Activated CD8-positive, alpha-beta T cell treated with anti-CD3 and anti-CD28 coated beads for 36 hours (primary cell): ENCODE data around the gene DOCK4. TPM values are rescaled to one million over a fixed set of nuclear protein-coding genes. Genes with fewer than 3 reads are reported as not detected.

Experiments
- ATAC-seq: fragments of 200-7000 bp; cut with Tn5 transposase; one replicate; pipeline ENCODE4 v1.10.0; 2021; ENCODE audit warnings: mild to moderate bottlenecking, moderate library complexity
- CTCF ChIA-PET: fragments of 350-600 bp; sonication (Branson Sonifier 250); formaldehyde crosslinking; loops from one replicate; lab custom pipeline; 2021; ENCODE audit warnings: antibody characterized with exemption; lab: Charles Lee
- POLR2A ChIA-PET: fragments of 350-600 bp; sonication (Branson Sonifier 250); formaldehyde crosslinking; loops from one replicate; lab custom pipeline; 2021; ENCODE audit warnings: antibody characterized with exemption; lab: Charles Lee
- DNase-seq: peaks from one replicate; pipeline ENCODE4 v3.0.0-alpha.2; 2020
- H3K27ac Mint-ChIP-seq: one replicate; pipeline ENCODE4 v1.8.0; 2021; ENCODE audit warnings: mild to moderate bottlenecking, mixed read lengths
- H3K27me3 Mint-ChIP-seq: one replicate; pipeline ENCODE4 v1.8.0; 2021; ENCODE audit warnings: mixed read lengths
- H3K36me3 Mint-ChIP-seq: one replicate; pipeline ENCODE4 v1.8.0; 2021; ENCODE audit warnings: low read depth, mixed read lengths
- H3K4me1 Mint-ChIP-seq: one replicate; pipeline ENCODE4 v1.8.0; 2021; ENCODE audit warnings: low read depth, mixed read lengths
- H3K4me3 Mint-ChIP-seq: one replicate; pipeline ENCODE4 v1.8.0; 2021; ENCODE audit warnings: mild to moderate bottlenecking, moderate library complexity, mixed read lengths
- H3K9me3 Mint-ChIP-seq: one replicate; pipeline ENCODE4 v1.8.0; 2021; ENCODE audit warnings: mixed read lengths
- intact Hi-C: fragments of 100-400 bp; cut with micrococcal nuclease; formaldehyde crosslinking; loops from one replicate; pipeline ENCODE4 v1.10.0; 2022
- total RNA-seq, 2 experiments: library from RNA; stranded (reverse); gene quantifications; one replicate each; pipeline ENCODE4 v1.2.3, GENCODE V29; 2021
- TF ChIP-seq, protein P1 (sequence below): fragments of 200-600 bp; IDR thresholded peaks from one replicate; pipeline ENCODE4 v1.8.0; 2022; ENCODE audit warnings: antibody characterized with exemption, mild to moderate bottlenecking

Gene DOCK4
- total RNA-seq, 2 experiments from 2014 or later, result 0.31 to 0.32 TPM

DNA sequence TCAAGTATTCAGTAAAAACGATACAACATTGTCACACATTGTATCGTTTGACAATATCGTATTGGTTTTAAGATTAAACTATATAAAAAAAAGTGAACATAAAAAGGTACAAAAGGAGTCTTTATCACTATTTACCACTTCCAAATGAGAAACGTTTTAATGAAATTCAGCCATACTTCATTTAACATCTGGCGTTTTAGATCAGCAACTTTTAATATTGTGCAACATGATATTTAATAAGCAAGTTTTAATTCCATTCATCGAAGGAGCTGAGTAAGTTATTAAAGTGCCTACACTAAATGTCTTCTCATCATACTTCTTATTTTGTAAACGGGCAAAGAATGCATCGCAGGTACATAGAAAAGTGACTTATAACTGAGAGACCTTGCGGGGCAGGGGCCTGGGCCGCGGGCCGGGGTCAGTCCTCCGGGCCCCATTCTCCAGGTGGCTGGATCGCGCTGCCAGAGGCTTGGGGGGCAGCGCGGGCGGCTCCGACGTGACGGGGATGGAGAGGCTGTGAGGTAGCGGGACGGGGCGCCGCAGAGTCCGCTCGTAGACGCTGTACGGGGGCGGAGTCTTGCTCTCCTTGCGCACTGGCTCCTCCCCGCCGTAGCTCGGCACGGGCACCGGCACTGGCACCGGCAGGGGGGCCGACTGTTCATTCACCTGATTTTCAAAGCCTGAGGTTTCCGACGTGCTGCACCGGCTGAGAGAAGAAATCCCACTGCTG is 478.1 kb downstream of the DOCK4 start:
- H3K4me1 Mint-ChIP-seq, result no peaks in the 10 kb centered on the region
- intact Hi-C loops, result no loop called here
- POLR2A ChIA-PET, result no interaction called here
- no peaks in the 10 kb centered on the region for H3K9me3 Mint-ChIP-seq
- no peaks in the 10 kb centered on the region for H3K36me3 Mint-ChIP-seq
- TF ChIP-seq, protein P1, sequence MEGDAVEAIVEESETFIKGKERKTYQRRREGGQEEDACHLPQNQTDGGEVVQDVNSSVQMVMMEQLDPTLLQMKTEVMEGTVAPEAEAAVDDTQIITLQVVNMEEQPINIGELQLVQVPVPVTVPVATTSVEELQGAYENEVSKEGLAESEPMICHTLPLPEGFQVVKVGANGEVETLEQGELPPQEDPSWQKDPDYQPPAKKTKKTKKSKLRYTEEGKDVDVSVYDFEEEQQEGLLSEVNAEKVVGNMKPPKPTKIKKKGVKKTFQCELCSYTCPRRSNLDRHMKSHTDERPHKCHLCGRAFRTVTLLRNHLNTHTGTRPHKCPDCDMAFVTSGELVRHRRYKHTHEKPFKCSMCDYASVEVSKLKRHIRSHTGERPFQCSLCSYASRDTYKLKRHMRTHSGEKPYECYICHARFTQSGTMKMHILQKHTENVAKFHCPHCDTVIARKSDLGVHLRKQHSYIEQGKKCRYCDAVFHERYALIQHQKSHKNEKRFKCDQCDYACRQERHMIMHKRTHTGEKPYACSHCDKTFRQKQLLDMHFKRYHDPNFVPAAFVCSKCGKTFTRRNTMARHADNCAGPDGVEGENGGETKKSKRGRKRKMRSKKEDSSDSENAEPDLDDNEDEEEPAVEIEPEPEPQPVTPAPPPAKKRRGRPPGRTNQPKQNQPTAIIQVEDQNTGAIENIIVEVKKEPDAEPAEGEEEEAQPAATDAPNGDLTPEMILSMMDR, result no peak
- no peak overlapping the region for H3K4me3 Mint-ChIP-seq
- CTCF ChIA-PET, result interaction anchor here (4.0 kb wide), 1 partner anchor 7 kb away, joined by 23 read pairs; no protein-coding TSS in a partner anchor
- DNase-seq (no peak), ATAC-seq (no peak)
- no peak overlapping the region for H3K27ac Mint-ChIP-seq
- H3K27me3 Mint-ChIP-seq, result peaks cover 3% of the 10 kb centered on the region

DNA sequence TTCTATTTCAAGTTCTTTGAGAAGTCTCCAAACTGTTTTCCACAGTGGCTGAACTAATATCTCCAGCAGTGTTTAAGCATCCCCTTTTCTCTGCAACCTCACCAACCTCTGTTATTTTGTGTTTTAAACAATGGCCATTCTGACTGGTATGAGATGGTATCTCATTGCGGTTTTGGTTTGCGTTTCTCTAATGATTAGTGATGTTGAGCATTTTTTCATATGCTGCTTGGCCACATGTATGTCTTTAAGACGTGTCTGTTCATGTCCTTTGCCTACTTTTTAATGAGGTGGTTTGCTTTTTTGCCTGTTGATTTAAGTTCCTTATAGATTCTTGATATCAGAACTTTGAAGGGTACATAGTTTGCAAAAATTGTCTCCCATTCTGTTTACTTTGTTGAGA is 487.3 kb downstream of the DOCK4 start:
- ChIA-PET CTCF (no interaction called here), POLR2A (no interaction called here)
- Mint-ChIP-seq H3K9me3 (no peaks in the 10 kb centered on the region), H3K4me3 (no peak overlapping the region), H3K36me3 (no peaks in the 10 kb centered on the region), H3K27ac (no peak overlapping the region), H3K4me1 (no peaks in the 10 kb centered on the region), H3K27me3 (peaks cover 6% of the 10 kb centered on the region)
- TF ChIP-seq, protein P1, result no peak
- DNase-seq, result no peak
- intact Hi-C loops, result no loop called here
- ATAC-seq, result no peak

DNA sequence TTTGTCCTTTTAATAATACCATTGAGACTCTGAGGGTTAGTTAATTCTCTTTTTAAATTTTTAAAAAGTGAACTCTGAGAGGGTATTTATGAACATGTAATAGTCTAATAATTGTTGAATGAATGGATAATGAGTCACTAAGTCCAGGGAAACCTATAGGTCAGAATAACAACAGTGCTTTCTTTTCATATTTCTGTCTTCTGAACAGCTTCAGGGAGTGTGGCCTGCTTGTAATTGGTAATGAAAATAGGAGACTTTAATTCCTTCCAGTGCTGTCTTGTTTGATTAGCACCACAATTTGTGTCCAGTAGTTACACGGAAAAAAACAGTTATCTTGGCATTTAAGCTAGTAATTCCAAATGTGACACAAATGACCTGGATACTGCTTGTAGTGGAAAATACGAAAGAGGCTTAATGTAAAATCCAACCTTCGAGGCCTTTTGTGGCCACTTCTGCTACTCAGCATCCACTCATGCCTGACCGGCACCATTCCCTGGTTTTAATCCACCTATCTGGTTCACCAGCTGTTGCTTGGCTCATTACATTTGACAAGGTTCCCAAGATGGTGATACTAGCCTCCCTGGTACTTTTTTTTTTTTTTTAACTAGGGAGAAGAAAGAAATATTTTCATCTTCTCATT is 494.7 kb downstream of the DOCK4 start:
- no peaks in the 10 kb centered on the region for H3K4me1 Mint-ChIP-seq
- ChIA-PET POLR2A (no interaction called here), CTCF (interaction anchor here (0.8 to 1.2 kb wide), 2 partner anchors 18 to 25 kb away, joined by 3 read pairs; no protein-coding TSS in a partner anchor)
- no peak for ATAC-seq
- TF ChIP-seq, protein P1, result no peak
- peaks cover 11% of the 10 kb centered on the region for H3K27me3 Mint-ChIP-seq
- H3K4me3 Mint-ChIP-seq, result no peak overlapping the region
- no peak for DNase-seq
- no peaks in the 10 kb centered on the region for H3K9me3 Mint-ChIP-seq
- H3K36me3 Mint-ChIP-seq, result no peaks in the 10 kb centered on the region
- intact Hi-C loops, result no loop called here
- no peak overlapping the region for H3K27ac Mint-ChIP-seq

DNA sequence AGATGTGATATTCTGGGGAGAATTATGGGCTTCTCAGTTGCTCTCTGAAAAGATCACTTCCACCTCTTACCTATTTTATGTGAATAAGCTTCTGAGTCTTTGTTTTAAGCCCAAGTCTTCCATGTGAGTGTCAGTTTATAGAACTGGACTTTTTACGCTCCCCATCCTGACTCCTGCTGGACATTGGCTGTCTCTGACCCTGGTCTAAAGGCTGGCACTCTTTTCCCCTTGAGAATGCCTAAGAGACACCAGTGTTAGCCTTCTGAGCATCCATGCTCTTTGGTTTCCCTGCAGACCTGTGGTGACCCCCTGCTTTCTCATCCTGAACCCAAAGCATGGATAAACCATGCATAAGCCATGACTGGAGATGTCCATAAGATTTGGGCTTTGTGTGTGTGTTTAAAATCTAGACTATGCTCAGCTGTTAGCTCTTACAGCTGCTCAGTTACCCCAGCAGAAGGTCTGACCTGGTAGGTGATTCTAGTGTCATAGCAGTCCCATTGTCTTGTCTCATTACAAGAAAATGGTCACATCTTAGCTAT is 495.3 kb downstream of the DOCK4 start:
- H3K9me3 Mint-ChIP-seq, result no peaks in the 10 kb centered on the region
- intact Hi-C loops, result no loop called here
- CTCF ChIA-PET, result interaction anchor here (0.8 kb wide), 1 partner anchor 25 kb away, joined by 3 read pairs; no protein-coding TSS in a partner anchor
- POLR2A ChIA-PET, result no interaction called here
- no peak overlapping the region for H3K4me3 Mint-ChIP-seq
- no peaks in the 10 kb centered on the region for H3K36me3 Mint-ChIP-seq
- H3K27ac Mint-ChIP-seq, result no peak overlapping the region
- H3K27me3 Mint-ChIP-seq, result peaks cover 11% of the 10 kb centered on the region
- ATAC-seq, result no peak
- no peak for DNase-seq
- TF ChIP-seq, protein P1, result no peak
- H3K4me1 Mint-ChIP-seq, result no peaks in the 10 kb centered on the region

DNA sequence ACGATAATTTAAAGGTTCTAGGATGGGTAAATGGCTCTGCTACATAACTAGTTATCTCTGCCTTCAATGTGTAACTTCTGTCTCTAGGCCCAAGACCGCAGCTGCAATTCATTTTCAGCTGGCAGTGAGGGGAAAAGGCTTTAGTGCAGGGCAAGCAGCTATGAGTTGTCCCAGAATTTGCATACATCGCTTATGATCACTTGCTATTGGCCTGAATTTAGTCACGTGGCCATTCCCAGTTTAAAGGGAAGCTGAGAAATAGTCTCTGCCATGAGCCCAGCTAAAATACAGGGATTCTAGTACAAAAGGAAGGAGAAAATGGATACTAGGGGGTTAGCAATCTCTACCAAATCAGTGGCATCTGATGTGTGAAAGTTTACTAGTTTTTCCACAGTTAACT is 498.1 kb downstream of the DOCK4 start:
- POLR2A ChIA-PET, result no interaction called here
- CTCF ChIA-PET, result interaction anchor here (1.2 kb wide), 1 partner anchor 28 kb away, joined by 4 read pairs; no protein-coding TSS in a partner anchor
- no peak overlapping the region for H3K4me3 Mint-ChIP-seq

More for the DNA sequence above, 498.1 kb downstream of the DOCK4 start:
- intact Hi-C loops, result no loop called here
- Mint-ChIP-seq H3K9me3 (no peaks in the 10 kb centered on the region), H3K36me3 (no peaks in the 10 kb centered on the region), H3K27ac (no peak overlapping the region), H3K27me3 (peaks cover 22% of the 10 kb centered on the region), H3K4me1 (no peaks in the 10 kb centered on the region)
- ATAC-seq, result no peak
- DNase-seq, result no peak
- TF ChIP-seq, protein P1, result no peak
